NCI-H460 (cell line): Measurements from ENCODE around the gene CHMP4B. TPM values are rescaled to one million over a fixed set of nuclear protein-coding genes. Genes with fewer than 3 reads are reported as not detected.

Experiments
- DNase-seq: peaks from one replicate; pipeline ENCODE4 v3.0.0-alpha.2; 2016; ENCODE audit warnings: low read depth; ENCODE audit errors: extremely low read depth
- total RNA-seq: library from RNA; depleted of rRNA; stranded (reverse); fragments of >200 nt; shearing (Covaris generic); gene quantifications from 2 replicates; pipeline ENCODE4 v1.2.3, GENCODE V29; 2014

CHMP4B gene
- total RNA-seq, 1 experiment from 2014 or later, result 26.6 TPM

DNA sequence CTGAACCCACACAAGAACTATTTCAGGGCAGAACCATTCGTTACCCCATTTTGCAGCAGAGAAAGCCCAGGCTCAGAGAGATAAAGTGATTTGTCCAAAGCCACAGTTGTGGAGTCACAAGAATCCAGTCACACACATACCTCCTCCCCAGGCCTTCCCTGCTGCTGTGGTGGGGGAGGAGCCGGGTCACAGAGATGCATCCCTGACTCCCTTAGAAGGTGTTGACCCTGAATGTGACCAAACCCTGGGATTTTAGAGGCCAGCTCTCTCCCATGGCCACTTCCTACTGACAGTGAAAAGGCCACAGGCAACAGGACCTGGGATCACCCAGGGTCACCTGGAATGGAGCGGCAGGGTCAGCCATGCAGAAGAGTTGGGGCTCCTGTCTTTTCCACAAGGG, 48.6 kb downstream of the CHMP4B start:
- no peak for DNase-seq

GRCh38 chr20:33861458-33861857, 50.3 kb downstream of the CHMP4B start:
- no peak for DNase-seq

GRCh38 chr20:33862709-33863403, 51.7 kb downstream of the CHMP4B start:
- peak; percentile 36 for DNase-seq

- DNase-seq, result no peak
Measured at GRCh38 chr20:33863440-33864323, 52.5 kb downstream of the CHMP4B start.

GRCh38 chr20:33864324-33864963, 53.3 kb downstream of the CHMP4B start:
- no peak for DNase-seq

- DNase-seq, result no peak
Measured at GRCh38 chr20:33865761-33866370, 54.7 kb downstream of the CHMP4B start.

DNA sequence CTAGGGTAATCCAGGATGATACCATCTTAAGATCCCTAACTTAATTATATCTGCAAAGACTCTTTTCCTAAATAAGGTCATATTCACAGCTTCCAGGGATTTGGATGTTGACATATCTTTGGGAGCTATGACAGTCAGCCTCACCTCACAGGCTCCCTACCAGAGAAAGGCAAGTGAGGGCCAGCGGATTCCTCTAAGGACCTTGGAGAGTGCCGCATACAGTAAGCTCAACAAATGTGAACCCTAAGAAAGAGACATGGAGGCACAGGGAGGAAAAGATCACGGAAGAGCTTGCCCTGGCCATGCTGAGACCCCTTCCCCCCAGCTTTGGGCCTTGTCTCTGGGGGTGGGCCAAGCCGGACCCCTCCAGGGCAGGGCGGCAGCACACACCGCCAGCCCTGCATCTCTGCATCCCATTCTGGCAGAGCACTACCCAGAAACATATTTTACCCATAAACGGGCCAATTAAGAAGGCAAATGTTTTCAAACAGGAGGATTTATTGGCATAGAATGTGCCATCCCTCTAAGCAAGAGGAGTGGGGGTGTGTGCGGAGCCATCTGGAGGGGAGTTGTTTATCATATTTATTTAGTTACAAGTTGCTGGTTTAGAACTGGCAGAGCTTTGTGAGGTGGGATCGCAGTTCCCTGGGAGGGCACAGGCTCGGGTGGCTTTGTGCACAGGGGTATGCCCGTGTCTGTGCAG, 55.4 kb downstream of the CHMP4B start:
- no peak for DNase-seq

DNA sequence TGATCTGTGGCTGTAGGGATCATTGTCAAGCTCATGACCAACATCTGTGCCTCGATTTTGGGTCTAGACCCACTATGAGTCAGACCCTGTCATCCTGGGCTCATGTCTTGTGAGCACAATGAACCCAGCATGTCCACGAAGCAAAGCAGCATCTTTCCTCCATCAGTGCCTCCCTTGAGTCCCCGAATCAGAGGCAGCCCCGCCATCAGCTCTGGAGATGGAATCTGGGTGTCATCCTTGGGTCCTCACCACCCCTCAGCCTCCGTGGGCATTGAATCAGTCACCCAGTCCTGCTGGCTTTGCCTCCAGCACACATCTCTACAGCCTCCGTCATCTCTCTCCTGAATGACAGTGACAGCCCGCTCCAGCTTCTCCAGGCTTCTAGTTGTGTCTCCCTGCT, 56.9 kb downstream of the CHMP4B start:
- no peak for DNase-seq

DNA sequence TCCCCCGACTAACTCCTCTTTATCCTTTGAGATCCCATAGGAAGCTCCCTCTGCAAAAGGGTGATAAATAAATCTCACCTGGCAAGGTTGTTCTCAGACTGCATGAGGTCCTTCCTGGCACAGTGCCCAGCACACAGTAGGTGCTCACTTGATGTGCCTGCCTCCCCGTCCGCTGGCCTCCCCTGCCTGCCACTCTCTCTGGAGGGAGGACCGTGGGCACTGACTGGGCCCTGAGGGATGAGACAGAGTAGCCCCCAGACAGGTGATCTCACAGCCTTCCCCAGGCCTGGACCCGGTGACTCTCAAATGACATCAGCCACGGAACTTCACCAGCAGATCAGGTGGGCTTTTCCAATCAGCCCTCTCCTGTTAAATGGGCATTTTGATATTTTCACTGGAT, 57.4 kb downstream of the CHMP4B start:
- no peak for DNase-seq

DNA sequence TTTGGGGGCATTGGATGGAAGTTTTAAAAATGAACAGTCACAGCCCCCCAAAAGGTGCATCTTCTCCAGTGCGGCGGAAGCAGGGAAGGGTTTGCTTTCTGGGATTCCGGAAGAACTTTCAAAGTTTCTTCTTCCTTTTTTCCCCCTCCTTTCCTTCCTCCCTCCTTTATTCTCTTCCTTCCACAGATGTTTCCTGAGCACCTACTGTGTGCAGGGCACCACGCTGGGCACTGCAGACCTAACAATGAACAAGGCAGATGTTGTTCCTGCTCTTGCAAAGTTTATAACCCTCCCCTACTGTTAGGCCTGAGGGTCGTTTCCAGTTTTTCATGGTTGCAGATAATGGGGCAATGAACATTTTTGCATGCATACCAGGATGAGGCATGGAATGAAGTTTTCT, 58.1 kb downstream of the CHMP4B start:
- no peak for DNase-seq

DNA sequence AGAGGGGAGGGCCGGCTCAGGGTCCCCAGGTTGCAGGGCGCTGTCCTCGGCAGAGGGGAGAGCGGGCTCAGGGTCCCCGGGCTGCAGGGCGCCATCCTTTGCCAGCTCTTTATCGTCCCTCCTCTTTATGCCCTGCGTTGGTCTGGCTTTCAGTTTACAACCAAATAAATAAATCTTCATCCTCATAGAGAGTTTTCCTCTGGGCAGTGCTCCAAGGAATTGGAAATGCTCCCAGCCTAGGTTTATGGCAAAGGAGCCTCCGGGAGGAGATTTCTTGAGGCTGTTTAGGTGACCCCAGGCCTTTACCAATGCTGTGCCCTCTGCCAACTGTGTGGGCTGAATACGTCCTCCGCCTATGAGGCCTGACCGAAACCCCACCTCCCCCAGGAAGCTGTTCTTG, 60.2 kb downstream of the CHMP4B start:
- no peak for DNase-seq

GRCh38 chr20:33874129-33874528, 63.0 kb downstream of the CHMP4B start:
- peak; percentile 56 for DNase-seq

GRCh38 chr20:33875055-33875454, 63.9 kb downstream of the CHMP4B start:
- DNase-seq, result no peak

- DNase-seq, result no peak
Measured at GRCh38 chr20:33875534-33876026, 64.4 kb downstream of the CHMP4B start.

DNA sequence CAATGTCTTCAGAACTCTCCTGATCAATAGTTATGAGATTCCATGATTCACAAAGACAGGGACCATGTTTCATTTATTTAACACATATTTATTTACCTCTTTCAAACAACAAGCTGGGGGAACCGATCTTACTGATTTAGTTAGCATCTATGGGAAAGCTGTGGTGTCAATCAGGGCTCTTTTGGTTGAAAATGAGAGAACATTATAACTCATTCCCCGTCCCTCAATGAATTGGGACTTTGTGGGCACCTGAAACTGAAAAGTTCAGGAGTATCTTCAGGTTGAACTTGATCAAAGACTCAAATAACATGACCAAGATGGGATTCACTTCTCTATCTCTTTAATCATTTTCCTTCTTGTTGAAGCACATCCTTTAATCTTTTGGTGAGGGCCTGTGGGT, 67.4 kb downstream of the CHMP4B start:
- no peak for DNase-seq

GRCh38 chr20:33880396-33880795, 69.2 kb downstream of the CHMP4B start:
- no peak for DNase-seq

GRCh38 chr20:33881989-33882388, 70.8 kb downstream of the CHMP4B start:
- no peak for DNase-seq

DNA sequence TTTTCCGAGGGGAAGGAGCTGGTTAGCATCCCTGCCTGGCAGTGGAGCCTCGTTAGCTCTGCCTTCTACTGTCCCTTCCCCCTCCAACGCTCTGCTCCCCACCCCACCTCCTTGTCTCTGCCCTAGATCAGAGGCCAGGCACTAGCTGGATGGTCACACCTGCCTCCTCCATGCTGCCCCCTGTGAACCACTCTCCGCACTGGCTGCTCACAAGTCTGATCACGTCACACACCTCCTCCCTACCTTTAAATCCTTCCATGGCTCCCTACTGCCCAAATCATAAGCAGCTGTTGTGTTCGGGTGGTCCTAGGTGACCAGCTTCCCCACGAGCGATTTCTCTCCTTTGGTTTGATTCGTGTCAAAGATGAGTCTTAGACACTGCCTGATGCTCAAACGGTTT, 71.3 kb downstream of the CHMP4B start:
- DNase-seq, result no peak

DNA sequence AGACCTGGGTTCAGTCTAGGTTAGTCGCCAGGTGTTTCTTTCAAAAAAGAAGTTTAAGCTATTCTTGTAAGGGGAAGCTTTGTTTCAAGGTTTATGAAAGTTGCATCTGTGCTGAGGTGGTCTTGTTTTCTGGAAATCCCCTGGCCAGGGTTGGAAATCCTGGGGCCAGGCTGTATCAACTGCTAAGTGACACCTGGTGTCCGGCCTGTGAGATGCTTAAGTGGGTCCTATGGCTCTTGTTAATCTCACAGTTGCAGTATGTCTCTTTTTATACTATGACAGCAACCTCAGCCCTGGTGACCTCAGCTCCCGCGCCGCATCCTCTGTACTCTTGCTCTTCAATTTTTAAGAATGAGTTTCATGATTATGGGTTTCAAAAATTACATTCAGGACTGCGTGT, 72.0 kb downstream of the CHMP4B start:
- DNase-seq, result no peak

GRCh38 chr20:33884633-33885032, 73.5 kb downstream of the CHMP4B start:
- DNase-seq, result no peak
